22Rv1 (cell line): ENCODE data around the gene SETD7.

ENCODE experiments used
- CTCF ChIP-seq: fragments of 450-650 bp; IDR thresholded peaks from 2 replicates; pipeline ENCODE4 v1.5.1; 2017; ENCODE audit warnings: mild to moderate bottlenecking
- ZFX ChIP-seq: fragments of 450-650 bp; IDR thresholded peaks from 2 replicates; pipeline ENCODE4 v1.6.1; 2017; ENCODE audit warnings: antibody characterized with exemption, borderline replicate concordance

DNA sequence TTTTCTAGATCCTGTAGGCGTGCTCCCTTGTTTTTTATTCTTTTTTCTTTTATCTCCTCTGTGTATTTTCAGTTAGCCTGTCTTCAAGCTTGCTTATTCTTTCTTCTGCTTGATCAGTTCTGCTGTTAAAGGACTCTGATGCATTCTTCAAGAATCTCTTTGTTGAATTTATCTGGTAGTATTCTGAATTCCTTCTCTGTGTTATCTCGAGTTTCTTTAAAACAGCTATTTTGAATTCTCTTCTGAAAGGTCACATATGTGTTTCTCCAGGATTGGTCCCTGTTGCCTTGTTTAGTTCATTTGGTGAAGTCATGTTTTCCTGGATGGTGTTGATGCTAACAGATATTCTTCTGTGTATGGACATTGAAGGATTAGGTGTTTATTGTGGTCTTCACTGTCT, 86.8 kb downstream of the SETD7 start:
- TF ChIP-seq CTCF (no peak), ZFX (no peak)
